COR-L47 (cell line): Measurements from ENCODE around the gene NDUFS7.
"Not testable (repeated sequence)": the region's sequence is repeated elsewhere in the genome, so short reads cannot be mapped to it uniquely, and the experiment has no call there.

Experiments used
- DNase-seq: peaks from one replicate; lab custom pipeline; 2025; lab: John Stamatoyannopoulos, UW

NDUFS7 gene

GRCh38 chr19:1418951-1419738 is 35.4 kb downstream of the NDUFS7 start:
- DNase-seq, result no peak

DNA sequence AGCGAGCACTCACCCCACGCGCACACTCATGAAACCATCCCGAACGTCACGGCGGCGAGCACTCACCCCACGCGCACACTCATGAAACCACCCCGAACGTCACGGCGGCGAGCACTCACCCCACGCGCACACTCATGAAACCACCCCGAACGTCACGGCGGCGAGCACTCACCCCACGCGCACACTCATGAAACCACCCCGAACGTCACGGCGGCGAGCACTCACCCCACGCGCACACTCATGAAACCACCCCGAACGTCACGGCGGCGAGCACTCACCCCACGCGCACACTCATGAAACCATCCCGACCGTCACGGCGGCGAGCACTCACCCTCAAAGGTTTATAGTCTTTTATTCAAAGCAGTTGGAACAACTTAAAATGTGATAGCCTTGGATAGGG is 36.4 kb downstream of the NDUFS7 start:
- DNase-seq, result not testable (repeated sequence)

DNA sequence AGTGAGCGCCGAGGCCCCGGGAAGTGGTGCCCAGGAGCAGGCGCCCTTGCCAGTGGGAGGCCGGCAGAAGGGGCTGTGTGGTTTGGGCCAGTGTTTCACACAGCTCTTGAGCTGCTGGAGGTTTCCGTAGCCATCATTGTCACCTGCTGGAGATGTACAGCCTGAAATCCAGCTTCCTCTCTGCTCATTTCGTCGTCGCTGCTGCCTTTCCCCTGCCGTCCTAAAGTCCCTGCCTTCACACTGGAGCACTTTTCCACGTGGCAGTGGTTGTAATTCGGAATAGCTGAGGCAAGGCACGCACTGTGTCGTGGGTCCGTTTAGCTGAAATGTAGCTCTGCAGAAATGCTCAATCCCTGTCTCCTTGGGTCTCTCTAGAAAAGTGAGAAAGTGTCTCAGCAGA is 36.9 kb downstream of the NDUFS7 start:
- DNase-seq, result no peak

DNA sequence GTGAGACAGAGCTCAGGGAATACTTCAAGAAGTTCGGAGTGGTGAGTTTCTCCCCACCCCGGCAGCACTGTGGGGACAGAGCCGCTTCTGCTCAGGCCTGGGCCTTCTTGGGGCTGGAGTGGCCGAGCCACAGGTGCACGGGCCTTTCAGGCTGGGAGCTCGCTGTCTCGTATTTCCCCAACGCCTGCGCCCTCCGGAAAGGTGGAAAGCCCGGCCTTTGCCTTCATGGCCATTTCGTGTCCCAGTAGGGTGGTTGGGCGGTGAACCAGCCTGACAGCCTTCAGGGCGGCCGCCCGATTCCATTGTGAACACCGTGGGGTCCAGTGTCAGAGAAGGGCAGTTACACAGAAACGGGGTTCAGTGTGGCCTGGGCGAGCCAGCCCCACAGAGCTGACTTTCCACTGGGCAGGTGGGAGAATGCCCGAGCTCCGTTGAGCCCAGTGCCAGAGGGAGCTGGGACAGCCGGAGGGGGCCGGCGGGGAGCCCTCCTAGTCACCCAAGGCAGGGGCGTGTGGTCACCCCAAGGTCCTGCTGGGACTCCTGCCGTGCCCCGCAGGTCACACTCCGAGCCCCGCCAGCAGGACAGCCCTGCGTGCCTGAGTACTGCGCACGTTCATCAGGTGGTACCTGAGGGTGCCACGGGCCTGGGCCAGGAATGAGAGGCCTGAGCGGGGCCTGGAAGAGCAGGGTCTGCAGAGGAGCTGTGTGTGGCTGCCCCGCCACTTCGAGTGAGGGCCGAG is 37.7 kb downstream of the NDUFS7 start:
- no peak for DNase-seq

DNA sequence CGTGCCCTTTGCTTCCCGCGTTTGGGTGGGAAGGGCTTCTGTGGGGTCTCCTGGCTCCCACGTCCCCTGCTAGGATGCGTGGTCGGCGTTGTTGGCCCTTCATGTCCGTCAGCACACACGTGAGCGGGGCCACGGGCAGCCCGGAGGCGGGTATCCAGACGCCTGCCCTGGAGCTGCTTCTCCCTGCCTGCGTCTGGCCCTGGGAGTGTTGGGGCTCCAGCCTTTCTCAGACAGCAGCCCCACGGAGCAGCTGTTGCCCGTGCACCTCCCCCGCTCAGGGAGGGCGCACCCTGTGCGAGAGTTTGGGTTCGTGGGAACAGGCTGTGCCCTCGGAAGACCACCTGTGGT is 38.2 kb downstream of the NDUFS7 start:
- no peak for DNase-seq

- DNase-seq, result no peak
Measured at GRCh38 chr19:1422360-1422759, 38.7 kb downstream of the NDUFS7 start.

DNA sequence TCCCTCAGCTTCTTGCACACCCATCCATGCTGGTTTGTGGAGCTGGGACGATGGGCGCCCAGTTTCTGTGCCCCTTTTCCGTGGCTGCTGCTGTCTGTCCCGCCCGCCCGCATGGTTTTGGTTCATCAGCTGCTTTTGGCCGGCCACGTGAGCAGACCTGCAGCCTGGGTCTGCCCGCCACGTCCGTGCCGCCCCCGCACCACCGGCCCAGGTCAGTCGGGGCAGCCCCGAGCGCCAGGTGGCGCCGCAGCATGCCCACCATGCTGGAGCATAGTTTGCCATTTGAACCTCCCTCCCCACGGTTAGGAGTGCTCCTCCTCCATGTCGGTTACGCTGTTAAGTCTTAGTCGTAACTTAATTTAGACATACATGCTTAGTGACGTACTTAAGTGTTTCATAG is 39.2 kb downstream of the NDUFS7 start:
- no peak for DNase-seq

DNA sequence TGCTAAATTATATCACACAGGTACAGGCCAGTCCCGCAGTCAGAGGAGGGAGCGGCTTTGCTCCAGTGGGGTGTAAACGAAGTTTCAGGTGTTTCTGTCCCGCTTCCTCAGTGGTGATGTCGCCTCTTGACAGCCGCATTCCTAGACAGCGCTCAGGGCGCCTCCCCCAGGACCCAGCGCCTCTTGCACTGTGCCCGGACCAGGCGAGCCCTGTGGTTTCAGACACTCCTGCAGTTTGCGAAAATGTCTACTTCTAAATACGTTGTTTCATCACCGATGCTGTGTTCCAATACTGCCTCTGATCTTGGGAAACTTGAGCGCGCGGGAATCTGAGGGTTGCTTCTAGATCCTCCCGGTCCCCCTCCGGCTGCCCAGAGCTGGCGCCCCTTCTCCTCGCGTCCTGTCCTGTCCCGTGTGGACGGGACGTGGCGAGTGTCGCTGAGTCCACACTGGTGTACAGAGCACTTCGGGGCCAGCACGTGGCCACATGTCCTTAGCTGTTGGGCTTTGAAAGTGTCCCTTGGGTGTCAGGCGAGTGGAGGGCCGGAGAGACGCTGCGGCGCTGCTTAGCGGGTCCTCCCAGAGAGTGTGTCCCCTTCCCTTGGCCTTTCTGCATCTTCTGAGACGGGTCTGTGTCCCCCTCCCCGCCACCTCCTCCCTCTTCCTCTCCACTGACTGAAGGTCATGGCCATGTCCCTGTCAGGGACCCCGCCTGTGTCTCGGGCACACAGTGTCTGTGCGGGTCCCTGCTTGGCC is 39.9 kb downstream of the NDUFS7 start:
- no peak for DNase-seq

- no peak for DNase-seq
Measured at GRCh38 chr19:1424192-1424955, 40.7 kb downstream of the NDUFS7 start.

DNA sequence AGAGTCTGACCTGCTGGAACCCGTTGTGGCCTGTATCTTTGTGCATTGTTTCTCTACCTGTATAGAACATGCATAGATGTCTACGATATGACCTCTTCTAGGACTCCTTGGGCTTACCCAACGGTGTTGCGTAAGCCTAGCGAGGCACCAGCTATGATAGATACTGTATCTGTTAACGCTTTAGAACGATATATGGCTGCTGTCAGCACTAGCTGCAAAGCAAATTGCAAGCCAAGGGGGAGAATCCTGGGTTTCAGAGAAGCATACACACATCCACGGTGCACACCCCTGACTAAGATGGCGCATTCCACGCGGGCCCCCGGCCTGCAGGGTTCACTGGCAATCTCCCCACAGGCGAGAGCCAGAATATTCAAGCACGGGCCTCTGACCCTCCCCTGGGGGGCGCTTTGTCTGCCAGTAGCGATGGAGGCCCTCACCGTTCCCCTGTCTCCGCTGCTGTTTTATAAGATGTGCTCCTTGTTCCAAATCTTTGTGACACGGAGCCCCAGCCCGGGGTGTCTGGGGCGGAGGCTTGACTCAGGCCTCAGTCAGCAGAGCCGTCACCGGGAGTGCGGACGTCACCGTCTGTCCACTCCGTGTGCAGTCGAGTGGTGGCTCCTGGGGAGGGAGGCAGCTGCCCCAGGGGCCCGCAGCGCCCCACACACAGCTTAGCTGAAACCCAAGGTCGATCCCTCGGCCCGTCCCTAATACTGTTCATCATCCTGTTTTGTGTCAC is 41.6 kb downstream of the NDUFS7 start:
- no peak for DNase-seq

- no peak for DNase-seq
Measured at GRCh38 chr19:1425902-1426301, 42.2 kb downstream of the NDUFS7 start.

- DNase-seq, result no peak
Measured at GRCh38 chr19:1426736-1427135, 43.0 kb downstream of the NDUFS7 start.

- DNase-seq, result no peak
Measured at GRCh38 chr19:1427221-1427920, 43.7 kb downstream of the NDUFS7 start.

GRCh38 chr19:1428738-1429391 is 45.2 kb downstream of the NDUFS7 start:
- DNase-seq, result no peak

DNA sequence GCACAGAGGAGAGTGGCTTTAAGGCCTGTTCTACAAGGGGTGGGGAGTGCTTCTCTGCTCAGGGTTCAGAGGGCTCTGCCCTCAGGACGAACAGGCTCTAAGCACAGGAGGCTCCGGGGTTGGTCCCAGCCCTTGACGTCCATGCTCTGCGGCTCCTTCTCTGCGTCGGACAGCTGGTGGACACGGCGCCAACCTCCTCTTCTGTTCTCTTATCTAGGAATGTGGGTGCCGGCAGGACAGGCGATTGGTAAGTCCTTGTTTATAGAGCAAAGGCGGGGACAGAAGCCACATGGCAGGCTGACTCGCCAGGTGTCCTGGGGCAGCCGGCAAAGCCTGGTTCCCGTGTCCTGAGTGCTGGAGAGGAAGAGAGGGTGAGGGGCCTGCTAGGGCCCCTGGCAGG is 46.0 kb downstream of the NDUFS7 start:
- DNase-seq, result no peak

- no peak for DNase-seq
Measured at GRCh38 chr19:1430246-1430645, 46.5 kb downstream of the NDUFS7 start.

DNA sequence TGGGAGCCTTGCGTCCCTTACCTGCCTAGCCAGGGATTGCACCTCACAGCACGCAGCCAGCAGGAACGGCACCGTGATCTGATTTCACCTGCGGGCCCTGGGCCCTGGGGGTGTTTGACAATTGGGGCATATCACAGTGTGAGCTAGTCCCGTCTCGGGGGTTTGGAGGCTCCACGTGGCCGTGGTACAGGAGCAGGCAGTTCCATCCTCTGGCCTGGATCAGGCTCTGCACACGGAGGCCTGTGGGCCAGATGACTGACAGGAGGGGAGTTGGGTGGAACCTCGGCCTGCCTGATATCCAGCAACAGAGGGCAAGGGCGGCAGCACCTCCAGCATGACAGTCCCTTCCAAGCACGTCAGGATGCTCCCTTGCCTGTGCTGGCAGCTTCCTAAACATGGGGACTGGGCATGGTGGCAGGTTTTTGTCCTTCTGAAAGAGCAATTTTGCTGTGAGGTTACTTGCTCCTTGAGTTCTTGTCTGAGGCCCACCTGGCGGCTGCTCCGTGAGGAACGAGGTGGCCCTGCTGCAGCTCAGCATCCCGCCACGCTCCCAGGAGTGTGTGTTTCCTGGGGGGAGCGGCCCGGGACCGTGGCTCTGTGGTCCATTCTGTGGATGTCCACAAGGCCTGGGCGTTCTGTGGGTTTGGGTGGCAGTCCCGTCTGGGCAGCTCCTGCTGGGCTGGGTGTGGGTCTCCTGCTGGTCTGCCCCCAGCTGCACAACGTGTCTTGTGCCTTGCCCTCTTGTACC is 48.2 kb downstream of the NDUFS7 start:
- no peak for DNase-seq

DNA sequence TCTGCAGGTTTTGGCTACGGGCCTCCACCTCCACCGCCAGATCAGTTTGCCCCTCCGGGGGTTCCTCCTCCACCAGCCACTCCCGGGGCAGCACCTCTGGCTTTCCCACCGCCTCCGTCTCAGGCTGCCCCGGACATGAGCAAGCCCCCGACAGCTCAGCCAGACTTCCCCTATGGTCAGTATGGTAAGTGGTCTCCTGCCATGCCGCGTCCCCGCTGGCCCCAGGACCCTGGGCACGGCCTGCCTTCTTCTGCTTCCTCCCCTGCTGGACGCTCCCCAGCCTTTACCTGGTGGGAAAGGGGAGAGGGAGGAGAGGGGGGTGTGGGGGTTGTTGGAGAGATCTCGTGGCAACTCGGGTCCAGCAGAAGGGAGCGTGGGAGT is 48.8 kb downstream of the NDUFS7 start:
- no peak for DNase-seq
